ENCODE measurements around the gene OPHN1. TPM values are rescaled to one million over a fixed set of nuclear protein-coding genes. Genes with fewer than 3 reads are reported as not detected.
"Not testable (repeated sequence)": the region's sequence is repeated elsewhere in the genome, so short reads cannot be mapped to it uniquely, and the experiment has no call there.

Gene OPHN1
- total RNA-seq, 4 donors from 2014 or later: 2.8 to 8.7 (median 6.6) TPM

DNA sequence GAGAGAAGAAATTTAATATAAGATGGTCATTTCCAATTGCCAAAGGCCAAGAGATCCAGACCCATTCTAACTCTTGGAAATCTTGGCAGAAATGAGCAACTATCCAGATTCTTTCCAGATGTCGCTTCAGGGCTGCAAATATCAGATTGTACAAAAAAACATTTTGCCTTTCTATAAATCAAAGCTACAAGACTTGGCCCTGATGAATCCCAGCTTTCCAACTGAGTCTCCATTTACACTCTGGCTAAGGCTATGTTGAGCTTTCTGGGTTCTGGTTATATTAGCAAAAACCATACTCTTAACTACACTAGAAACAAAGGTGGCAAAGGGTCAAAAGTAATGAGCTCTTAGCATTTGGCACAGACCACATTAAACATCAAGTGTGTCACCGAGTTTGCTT, 345.8 kb downstream of the OPHN1 start:
- H3K27ac ChIP-seq: no peak overlapping the region
- intact Hi-C loops (cut with DNase I; ENCODE audit: low total_unique reads): no loop called here
- DNase-seq: no peak

GRCh38 chrX:68086709-68087108, 346.6 kb downstream of the OPHN1 start:
- WGBS, 2 donors (ENCODE audit: low coverage in 1 of 2): 52 to 67% methylated on average over 1 of the region's 1 CpG
- intact Hi-C loops (cut with DNase I; ENCODE audit: low total_unique reads): no loop called here
- Histone ChIP-seq H3K4me3 (no peak overlapping the region), H3K4me1 (no peaks in the 10 kb centered on the region), H3K36me3 (no peaks in the 10 kb centered on the region), H3K27me3 (no peaks in the 10 kb centered on the region), H3K9me3 (no peaks in the 10 kb centered on the region), H3K27ac (no peak overlapping the region)
- TF ChIP-seq POLR2A (IDR thresholded peaks at IDR 0.05): no peak
- no peak for TF ChIP-seq POLR2AphosphoS5 (IDR thresholded peaks at IDR 0.05)
- TF ChIP-seq CTCF (IDR thresholded peaks at IDR 0.05): no peak
- TF ChIP-seq EP300 (IDR thresholded peaks at IDR 0.05; ENCODE audit: low read depth): no peak
- DNase-seq: no peak
- in situ Hi-C loops (cut with MboI; ENCODE audit: low pct_ligation_motif_present in 1 of 4, low pct_unique_long_range_greater_than_20kb in 1 of 4, low sequenced_read_pairs in 3 of 4): no loop called here

More for the DNA sequence above, 345.8 kb downstream of the OPHN1 start:
- Histone ChIP-seq H3K36me3 (no peaks in the 10 kb centered on the region), H3K9me3 (no peaks in the 10 kb centered on the region), H3K27me3 (no peaks in the 10 kb centered on the region), H3K4me1 (no peaks in the 10 kb centered on the region), H3K4me3 (no peak overlapping the region)
- TF ChIP-seq POLR2A (IDR thresholded peaks at IDR 0.05) (no peak), EP300 (IDR thresholded peaks at IDR 0.05; ENCODE audit: low read depth) (no peak), POLR2AphosphoS5 (IDR thresholded peaks at IDR 0.05) (no peak), CTCF (IDR thresholded peaks at IDR 0.05) (no peak)
- 66% methylated on average over 2 of the region's 2 CpGs; no CpG with 5 or more reads in 1 of the 2 donors for WGBS, 2 donors (ENCODE audit: low coverage in 1 of 2)
- in situ Hi-C loops (cut with MboI; ENCODE audit: low pct_ligation_motif_present in 1 of 4, low pct_unique_long_range_greater_than_20kb in 1 of 4, low sequenced_read_pairs in 3 of 4): no loop called here

DNA sequence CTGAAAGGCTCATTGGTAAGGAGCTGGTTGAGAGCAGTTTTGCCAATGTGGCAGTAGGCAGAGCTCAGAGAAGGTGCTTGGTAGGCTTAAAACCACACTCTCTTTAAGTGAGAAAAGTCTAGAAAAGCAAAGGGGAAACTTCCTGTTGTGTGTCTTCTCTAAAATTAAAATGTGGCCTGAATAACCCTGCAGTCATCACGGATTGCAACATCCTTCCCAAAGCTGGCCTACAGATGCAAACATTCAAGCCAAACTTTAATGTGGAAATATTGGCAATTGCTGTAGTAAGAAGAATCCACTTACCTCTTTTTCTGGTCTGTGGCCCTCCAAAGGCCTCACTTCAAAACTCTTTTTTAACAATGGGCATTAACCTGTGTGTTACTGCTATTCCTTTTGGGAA, 348.5 kb downstream of the OPHN1 start:
- DNase-seq: no peak
- Histone ChIP-seq H3K4me1 (no peaks in the 10 kb centered on the region), H3K4me3 (no peak overlapping the region), H3K27ac (no peak overlapping the region), H3K36me3 (no peaks in the 10 kb centered on the region), H3K9me3 (no peaks in the 10 kb centered on the region), H3K27me3 (no peaks in the 10 kb centered on the region)
- in situ Hi-C loops (cut with MboI; ENCODE audit: low pct_ligation_motif_present in 1 of 4, low pct_unique_long_range_greater_than_20kb in 1 of 4, low sequenced_read_pairs in 3 of 4) (no loop called here), intact Hi-C loops (cut with DNase I; ENCODE audit: low total_unique reads) (no loop called here)
- 50% methylated on average over 1 of the region's 1 CpG; no CpG with 5 or more reads in 1 of the 2 donors for WGBS, 2 donors (ENCODE audit: low coverage in 1 of 2)
- TF ChIP-seq EP300 (IDR thresholded peaks at IDR 0.05; ENCODE audit: low read depth) (no peak), POLR2A (IDR thresholded peaks at IDR 0.05) (no peak), POLR2AphosphoS5 (IDR thresholded peaks at IDR 0.05) (no peak)

- Histone ChIP-seq H3K4me1 (no peaks in the 10 kb centered on the region), H3K9me3 (no peaks in the 10 kb centered on the region), H3K27ac (no peak overlapping the region), H3K4me3 (no peak overlapping the region), H3K36me3 (no peaks in the 10 kb centered on the region), H3K27me3 (no peaks in the 10 kb centered on the region)
- no peak for DNase-seq
- intact Hi-C loops (cut with DNase I; ENCODE audit: low total_unique reads) (no loop called here), in situ Hi-C loops (cut with MboI; ENCODE audit: low pct_ligation_motif_present in 1 of 4, low pct_unique_long_range_greater_than_20kb in 1 of 4, low sequenced_read_pairs in 3 of 4) (no loop called here)
- 78% methylated on average over 3 of the region's 3 CpGs; no CpG with 5 or more reads in 1 of the 2 donors for WGBS, 2 donors (ENCODE audit: low coverage in 1 of 2)
- TF ChIP-seq CTCF (IDR thresholded peaks at IDR 0.05) (no peak), POLR2AphosphoS5 (IDR thresholded peaks at IDR 0.05) (no peak), EP300 (IDR thresholded peaks at IDR 0.05; ENCODE audit: low read depth) (no peak), POLR2A (IDR thresholded peaks at IDR 0.05) (no peak)
Measured at GRCh38 chrX:68083510-68083909, 349.8 kb downstream of the OPHN1 start.

DNA sequence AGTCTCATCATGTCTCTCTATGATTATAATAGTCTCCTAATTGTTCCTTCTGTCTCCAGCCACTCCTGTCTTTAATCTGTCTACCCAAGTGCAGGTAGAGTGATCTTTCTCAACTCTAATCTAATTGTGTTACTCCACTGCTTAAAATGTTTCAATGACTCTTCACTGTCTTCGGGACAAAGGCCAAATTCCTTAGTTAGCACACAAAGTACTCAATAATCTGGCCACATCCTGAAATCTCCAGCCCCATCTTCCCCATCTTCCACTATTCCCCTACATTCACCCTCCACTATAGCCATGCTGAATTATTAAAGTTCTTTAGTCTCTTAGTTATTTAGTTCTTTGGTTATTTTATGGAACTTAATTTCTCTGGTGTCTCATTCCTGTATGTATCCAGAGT, 353.3 kb downstream of the OPHN1 start:
- Histone ChIP-seq H3K27me3 (no peaks in the 10 kb centered on the region), H3K27ac (no peak overlapping the region), H3K36me3 (no peaks in the 10 kb centered on the region), H3K9me3 (no peaks in the 10 kb centered on the region), H3K4me1 (no peaks in the 10 kb centered on the region), H3K4me3 (no peak overlapping the region)
- intact Hi-C loops (cut with DNase I; ENCODE audit: low total_unique reads): no loop called here
- TF ChIP-seq POLR2A (IDR thresholded peaks at IDR 0.05): no peak
- TF ChIP-seq POLR2AphosphoS5 (IDR thresholded peaks at IDR 0.05): no peak
- TF ChIP-seq EP300 (IDR thresholded peaks at IDR 0.05; ENCODE audit: low read depth): no peak
- no peak for TF ChIP-seq CTCF (IDR thresholded peaks at IDR 0.05)
- WGBS, 2 donors (ENCODE audit: low coverage in 1 of 2): 50% methylated on average over 1 of the region's 1 CpG; no CpG with 5 or more reads in 1 of the 2 donors
- DNase-seq: no peak
- in situ Hi-C loops (cut with MboI; ENCODE audit: low pct_ligation_motif_present in 1 of 4, low pct_unique_long_range_greater_than_20kb in 1 of 4, low sequenced_read_pairs in 3 of 4): no loop called here

- in situ Hi-C loops (cut with MboI; ENCODE audit: low pct_ligation_motif_present in 1 of 4, low pct_unique_long_range_greater_than_20kb in 1 of 4, low sequenced_read_pairs in 3 of 4); H3K4me3 ChIP-seq; H3K27ac ChIP-seq; DNase-seq; H3K9me3 ChIP-seq; H3K36me3 ChIP-seq; H3K27me3 ChIP-seq; H3K4me1 ChIP-seq; intact Hi-C loops (cut with DNase I; ENCODE audit: low total_unique reads): not testable (repeated sequence)
Measured at GRCh38 chrX:68078801-68079200, 354.5 kb downstream of the OPHN1 start.
